Neuron (in vitro differentiated cells): ENCODE measurements around the gene GRB2.
A peak's percentile ranks its signal among the peaks of the same experiment; 100 is the strongest.
"Not testable (repeated sequence)": the region's sequence is repeated elsewhere in the genome, so short reads cannot be mapped to it uniquely, and the experiment has no call there.

ENCODE experiments used
- H2AFZ ChIP-seq: one replicate; pipeline ENCODE4 v1.6.1; 2013; ENCODE audit warnings: low read depth, mild to moderate bottlenecking, inconsistent platforms, low read length, moderate library complexity
- H3K27me3 ChIP-seq: one replicate; pipeline ENCODE4 v1.6.1; 2013; ENCODE audit warnings: low read length; ENCODE audit not compliant: insufficient read depth
- H3K36me3 ChIP-seq: one replicate; pipeline ENCODE4 v1.6.1; 2013; ENCODE audit warnings: low read length; ENCODE audit not compliant: insufficient read depth
- H3K4me1 ChIP-seq: one replicate; pipeline ENCODE4 v1.6.1; 2013; ENCODE audit warnings: low read length; ENCODE audit not compliant: insufficient read depth
- H3K4me3 ChIP-seq: 2 replicates; pipeline ENCODE4 v1.5.1; 2013; ENCODE audit warnings: mild to moderate bottlenecking, low read length, moderate library complexity
- H3K9me3 ChIP-seq: one replicate; pipeline ENCODE4 v1.6.1; 2013; ENCODE audit warnings: low read length

Gene GRB2

DNA sequence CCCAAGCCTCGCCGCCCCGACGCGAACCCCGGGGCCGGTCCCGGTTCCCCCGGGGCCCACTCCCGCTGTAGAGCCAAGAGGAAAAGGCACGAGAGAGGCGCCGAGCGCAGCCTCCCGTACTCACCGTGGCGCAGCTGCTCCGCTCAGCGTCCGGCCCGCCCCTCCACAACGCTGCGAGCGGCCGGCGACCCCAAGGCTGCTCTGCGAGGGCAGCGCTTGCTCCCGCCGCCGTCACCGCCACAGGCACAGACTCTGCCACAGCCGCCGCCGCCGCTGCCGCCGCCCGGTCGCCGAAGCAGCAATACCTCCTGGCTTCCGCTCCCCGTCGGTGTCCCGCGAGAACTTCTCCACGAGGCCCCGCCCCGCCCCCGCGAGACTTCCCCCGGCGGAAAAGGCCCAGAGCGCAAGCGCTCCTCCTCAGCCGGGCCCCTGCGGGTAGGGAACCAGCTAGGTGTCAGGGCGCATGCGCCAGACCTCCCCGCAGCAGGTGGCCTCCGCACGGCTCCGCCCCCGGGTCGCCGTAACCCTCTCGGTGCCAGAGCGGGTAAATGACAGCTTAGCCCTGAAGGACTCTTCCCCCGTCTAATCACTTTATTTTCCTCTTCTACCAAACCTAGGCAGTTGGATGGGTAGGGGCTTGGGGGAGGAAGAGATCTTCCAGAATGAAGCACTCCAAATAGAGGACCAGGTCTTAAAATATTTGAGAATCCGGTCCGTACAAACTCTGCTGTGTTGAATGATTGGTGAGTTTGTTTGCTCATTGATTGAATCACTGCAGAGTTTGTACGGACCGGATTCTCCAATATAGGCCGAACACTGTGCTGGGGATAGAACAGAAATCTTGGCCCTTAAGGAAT is at the start of gene GRB2:
GRB2 (minus strand) TSS at position 314 of the 857 bp plus-strand sequence. CDS start 12,050 bp downstream, outside the sequence.
- no peaks in the 10 kb centered on the region for H3K27me3 ChIP-seq
- H3K4me3 ChIP-seq, result peak within 1 kb of the TSS; percentile 65
- H3K9me3 ChIP-seq, result no peaks in the 10 kb centered on the region
- peaks cover 10% of the 10 kb centered on the region for H3K4me1 ChIP-seq
- no peaks in the 10 kb centered on the region for H3K36me3 ChIP-seq
- H2AFZ ChIP-seq, result peak within 1 kb of the TSS; percentile 91

GRCh38 chr17:75454672-75455071 is 49.2 kb upstream of the GRB2 start:
- H3K4me3 ChIP-seq, H3K9me3 ChIP-seq, H3K36me3 ChIP-seq, H3K27me3 ChIP-seq, H2AFZ ChIP-seq: not testable (repeated sequence)
- peaks cover 13% of the 10 kb centered on the region for H3K4me1 ChIP-seq

DNA sequence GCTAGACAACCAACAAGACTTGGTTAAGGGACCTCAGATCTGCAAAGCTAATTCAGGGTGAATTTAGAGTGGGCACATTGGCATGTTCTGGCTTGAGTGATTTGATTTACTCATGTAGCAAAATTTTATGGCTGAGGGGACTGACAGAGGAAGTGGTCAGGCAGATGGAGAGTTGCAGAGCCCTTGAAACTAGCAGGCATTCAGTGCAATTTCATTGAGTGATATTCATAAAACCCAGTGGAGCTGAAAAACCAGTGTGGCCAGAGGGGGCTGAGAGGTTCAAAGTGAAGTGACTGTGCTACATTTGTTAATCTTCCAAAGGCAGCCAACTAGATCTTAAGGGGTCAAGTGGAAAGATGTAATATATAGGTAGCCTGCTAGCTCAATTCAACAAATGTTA is 48.7 kb upstream of the GRB2 start:
- peaks cover 13% of the 10 kb centered on the region for H3K4me1 ChIP-seq
- no peak overlapping the region for H3K4me3 ChIP-seq
- no peak overlapping the region for H2AFZ ChIP-seq
- H3K9me3 ChIP-seq, result no peaks in the 10 kb centered on the region
- no peaks in the 10 kb centered on the region for H3K36me3 ChIP-seq
- no peaks in the 10 kb centered on the region for H3K27me3 ChIP-seq

DNA sequence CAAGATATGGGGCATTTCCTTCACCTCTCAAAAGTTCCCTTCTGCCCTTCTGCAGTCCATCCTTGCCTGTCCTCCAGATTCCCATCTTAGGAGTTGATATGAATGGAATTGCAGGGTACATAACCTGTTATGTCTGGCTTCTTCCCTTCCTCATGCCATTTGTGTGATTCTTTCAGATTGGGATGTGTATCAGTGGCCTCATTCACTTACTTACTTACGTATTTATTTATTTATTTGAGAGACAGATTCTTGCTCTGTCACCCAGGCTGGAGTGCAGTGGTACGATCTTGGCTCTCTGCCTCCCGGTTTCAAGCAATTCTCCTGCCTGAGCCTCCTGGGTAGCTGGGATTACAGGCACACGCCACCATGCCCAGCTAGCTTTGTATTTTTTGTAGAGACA is 44.8 kb upstream of the GRB2 start:
- H3K36me3 ChIP-seq, result no peaks in the 10 kb centered on the region
- H2AFZ ChIP-seq, result no peak overlapping the region
- no peak overlapping the region for H3K4me3 ChIP-seq
- no peaks in the 10 kb centered on the region for H3K9me3 ChIP-seq
- no peaks in the 10 kb centered on the region for H3K4me1 ChIP-seq
- no peaks in the 10 kb centered on the region for H3K27me3 ChIP-seq

DNA sequence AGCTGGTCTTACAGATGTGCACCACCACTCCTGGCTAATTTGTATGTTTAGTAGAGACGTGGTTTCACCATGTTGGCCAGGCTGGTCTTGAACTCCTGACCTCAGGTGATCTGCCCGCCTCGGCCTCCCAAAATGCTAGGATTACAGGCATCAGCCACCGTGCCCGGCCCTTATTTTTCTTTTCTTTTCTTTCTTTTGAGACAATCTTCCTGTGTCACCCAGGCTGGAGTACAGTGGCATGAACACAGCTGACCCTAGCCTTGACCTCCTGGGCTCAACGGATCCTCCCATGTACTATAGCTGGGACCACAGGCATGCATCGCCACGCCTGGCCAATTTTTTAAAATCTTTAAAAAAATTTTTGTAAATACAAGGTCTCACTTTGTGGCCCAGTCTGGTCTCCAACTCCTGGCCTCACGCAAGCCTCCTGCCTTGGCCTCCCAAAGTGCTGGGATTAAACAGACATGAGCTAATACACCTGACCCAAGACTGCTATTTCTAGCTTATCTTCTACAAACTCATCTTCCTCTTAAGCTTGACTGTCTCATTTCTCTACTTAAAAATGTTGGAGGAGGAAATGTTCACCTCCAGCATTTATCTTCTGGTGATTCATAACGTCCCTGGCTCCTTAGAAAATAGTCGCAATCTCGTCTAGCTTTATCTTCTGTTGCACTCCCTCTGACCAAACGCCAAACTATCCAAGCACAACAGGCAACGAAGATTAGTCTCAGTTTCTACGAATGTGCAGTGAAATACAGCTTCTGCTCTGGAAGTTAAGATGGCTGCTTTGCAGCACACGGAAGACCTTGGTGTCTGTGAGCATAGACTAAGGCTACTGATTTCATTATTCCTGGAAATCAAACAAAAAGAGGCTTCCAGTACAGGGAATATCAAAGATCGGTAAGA is 42.7 kb upstream of the GRB2 start:
- Histone ChIP-seq H3K9me3 (no peaks in the 10 kb centered on the region), H3K4me3 (no peak overlapping the region), H3K36me3 (no peaks in the 10 kb centered on the region)

DNA sequence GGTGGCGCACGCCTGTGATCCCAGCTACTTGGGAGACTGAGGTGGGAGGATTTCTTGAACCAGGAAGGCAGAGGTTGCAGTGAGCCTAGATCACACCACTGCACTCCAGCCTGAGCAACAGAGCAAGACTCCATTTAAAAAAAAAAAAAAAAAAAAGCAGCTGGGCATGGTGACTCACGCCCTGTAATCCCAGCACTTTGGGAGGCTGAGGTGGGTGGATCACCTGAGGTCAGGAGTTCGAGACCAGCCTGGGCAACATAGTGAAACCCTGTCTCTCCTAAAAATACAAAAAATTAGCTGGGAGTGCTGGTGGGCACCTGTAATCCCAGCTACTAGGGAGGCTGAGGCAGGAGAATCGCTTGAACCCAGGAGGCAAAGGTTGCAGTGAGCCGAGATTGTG is 40.4 kb upstream of the GRB2 start:
- not testable (repeated sequence) for H3K27me3 ChIP-seq, H3K9me3 ChIP-seq, H2AFZ ChIP-seq, H3K4me1 ChIP-seq, H3K36me3 ChIP-seq, H3K4me3 ChIP-seq

More for the DNA sequence above, 42.7 kb upstream of the GRB2 start:
- H3K4me1 ChIP-seq, result no peaks in the 10 kb centered on the region
- H2AFZ ChIP-seq, result no peak overlapping the region
- H3K27me3 ChIP-seq, result no peaks in the 10 kb centered on the region

DNA sequence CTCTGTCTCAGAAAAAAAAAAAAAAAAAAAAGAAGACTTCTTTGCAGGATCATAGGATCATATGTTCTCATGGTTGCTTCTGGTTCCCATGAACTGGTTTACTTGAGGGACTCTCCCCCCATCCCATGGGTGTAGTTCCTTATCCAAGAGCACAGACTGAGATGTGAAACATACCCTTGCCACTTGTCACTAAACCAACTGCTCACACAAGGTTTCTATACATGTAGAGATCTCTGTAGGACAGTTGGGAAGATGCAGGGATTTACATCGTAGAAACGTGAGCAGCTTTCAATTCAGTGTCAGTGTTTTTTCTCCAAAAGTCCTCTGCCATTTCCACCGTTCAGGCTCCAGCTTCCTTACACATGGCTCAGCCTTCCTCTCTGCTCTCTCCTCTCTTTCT is 39.8 kb upstream of the GRB2 start:
- no peaks in the 10 kb centered on the region for H3K27me3 ChIP-seq
- no peak overlapping the region for H2AFZ ChIP-seq
- no peaks in the 10 kb centered on the region for H3K4me1 ChIP-seq
- no peak overlapping the region for H3K4me3 ChIP-seq
- no peaks in the 10 kb centered on the region for H3K36me3 ChIP-seq
- no peaks in the 10 kb centered on the region for H3K9me3 ChIP-seq

DNA sequence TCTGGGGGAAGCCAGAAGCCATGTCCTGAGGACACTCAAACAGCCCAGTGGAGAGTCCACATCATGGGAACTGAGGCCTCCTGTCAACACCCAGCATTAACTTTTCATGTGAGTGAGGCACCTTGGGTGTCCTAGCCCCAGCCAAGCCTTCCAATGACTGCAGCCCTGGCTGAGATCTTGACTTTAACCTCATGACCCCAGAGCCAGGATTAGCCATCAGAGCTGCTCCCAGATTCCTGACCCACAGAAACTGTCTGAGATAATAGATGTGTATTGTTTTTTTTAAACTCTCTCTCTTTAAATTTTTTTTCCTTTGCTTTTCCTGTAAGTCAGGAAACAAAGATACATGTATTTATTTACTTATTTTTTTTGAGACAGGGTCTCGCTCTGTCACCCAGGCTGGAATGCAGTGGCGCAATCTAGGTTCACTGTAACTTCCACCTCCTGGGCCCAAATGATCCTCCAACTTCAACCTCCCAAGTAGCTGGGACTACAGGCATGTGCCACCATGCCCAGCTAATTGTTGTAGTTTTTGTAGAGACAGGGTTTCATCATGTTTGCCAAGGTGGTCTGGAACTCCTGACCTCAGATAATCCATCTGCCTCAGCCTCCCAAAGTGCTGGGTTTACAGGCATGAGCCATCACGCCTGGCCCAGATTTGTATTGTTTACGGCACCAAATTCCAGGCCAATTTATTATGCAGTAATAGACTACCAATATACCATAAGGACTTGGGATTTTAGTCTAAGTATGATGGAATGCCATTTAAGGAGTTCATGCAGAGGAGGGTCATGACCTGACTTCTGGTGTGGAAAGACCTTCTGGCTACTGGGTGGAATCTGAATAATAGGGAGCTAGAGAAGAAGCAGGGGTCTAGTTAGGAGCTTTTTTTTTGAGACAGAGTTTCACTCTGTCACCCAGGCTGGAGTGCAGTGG is 37.0 kb upstream of the GRB2 start:
- Histone ChIP-seq H3K36me3 (no peaks in the 10 kb centered on the region), H3K4me1 (no peaks in the 10 kb centered on the region), H3K9me3 (no peaks in the 10 kb centered on the region), H3K4me3 (no peak overlapping the region), H3K27me3 (no peaks in the 10 kb centered on the region), H2AFZ (no peak overlapping the region)

- no peak overlapping the region for H2AFZ ChIP-seq
- H3K9me3 ChIP-seq, result no peaks in the 10 kb centered on the region
- H3K27me3 ChIP-seq, result no peaks in the 10 kb centered on the region
- no peak overlapping the region for H3K4me3 ChIP-seq
- no peaks in the 10 kb centered on the region for H3K4me1 ChIP-seq
- H3K36me3 ChIP-seq, result no peaks in the 10 kb centered on the region
Observed at GRCh38 chr17:75440738-75441448, 35.4 kb upstream of the GRB2 start.

GRCh38 chr17:75439287-75439686 is 33.8 kb upstream of the GRB2 start:
- no peak overlapping the region for H2AFZ ChIP-seq
- no peak overlapping the region for H3K4me3 ChIP-seq
- H3K4me1 ChIP-seq, result no peaks in the 10 kb centered on the region
- H3K36me3 ChIP-seq, result no peaks in the 10 kb centered on the region
- H3K9me3 ChIP-seq, result no peaks in the 10 kb centered on the region
- H3K27me3 ChIP-seq, result no peaks in the 10 kb centered on the region

DNA sequence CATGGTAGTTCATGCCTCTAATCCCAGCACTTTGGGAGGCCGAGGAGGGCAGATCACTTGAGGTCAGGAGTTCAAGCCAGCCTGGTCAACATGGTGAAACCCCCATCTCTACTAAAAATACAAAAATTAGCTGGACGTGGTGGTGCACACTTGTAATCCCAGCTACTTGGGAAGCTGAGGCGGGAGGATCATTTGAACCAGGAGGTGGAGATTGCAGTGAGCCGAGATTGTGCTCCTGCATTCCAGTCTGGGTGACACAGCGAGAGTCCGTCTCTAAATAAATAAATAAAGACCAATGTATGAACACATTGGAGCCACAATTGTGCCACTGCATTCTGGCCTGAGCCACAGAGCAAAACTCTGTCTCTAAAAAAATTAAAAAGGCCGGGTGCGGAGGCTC is 31.9 kb upstream of the GRB2 start:
- not testable (repeated sequence) for H3K4me3 ChIP-seq, H2AFZ ChIP-seq, H3K27me3 ChIP-seq, H3K9me3 ChIP-seq, H3K4me1 ChIP-seq, H3K36me3 ChIP-seq

GRCh38 chr17:75434433-75434832 is 29.0 kb upstream of the GRB2 start:
- not testable (repeated sequence) for H3K4me3 ChIP-seq, H3K27me3 ChIP-seq, H3K36me3 ChIP-seq, H3K9me3 ChIP-seq, H2AFZ ChIP-seq
- peaks cover 18% of the 10 kb centered on the region for H3K4me1 ChIP-seq
